Measurements from ENCODE around the gene MEGF9. TPM values are rescaled to one million over a fixed set of nuclear protein-coding genes. Genes with fewer than 3 reads are reported as not detected.
"Not testable (repeated sequence)": the region's sequence is repeated elsewhere in the genome, so short reads cannot be mapped to it uniquely, and the experiment has no call there.

Gene MEGF9
- polyA plus RNA-seq, 1 donor (not counting 4 experiments of a cell fraction or from before 2014, with no cell fraction given): 11.2 TPM

GRCh38 chr9:120643061-120643460 is 71.2 kb downstream of the MEGF9 start:
- Histone ChIP-seq H3K36me3 (ENCODE audit: control insufficient read depth in 2 of 2, extremely low read depth in 1 of 2, insufficient read depth in 2 of 2, low read length in 2 of 2) (peaks cover 0 to 3% of the 10 kb centered on the region in 2 experiments), H4K20me1 (ENCODE audit: control insufficient read depth, extremely low read depth, insufficient read depth, low read length) (no peaks in the 10 kb centered on the region), H3K4me3 (ENCODE audit: control insufficient read depth in 2 of 3, extremely low read depth in 1 of 3, insufficient read depth in 2 of 3, low read depth in 1 of 3, low read length in 3 of 3) (no peak overlapping the region), H2AFZ (ENCODE audit: control insufficient read depth, low read length) (no peak overlapping the region), H3K9me3 (ENCODE audit: control insufficient read depth, low read depth, low read length) (no peaks in the 10 kb centered on the region), H3K4me2 (ENCODE audit: control insufficient read depth, extremely low read depth, insufficient read depth, low read depth, low read length) (no peak overlapping the region), H3K27me3 (ENCODE audit: control insufficient read depth, extremely low read depth, insufficient read depth, low read length) (no peaks in the 10 kb centered on the region), H3K9ac (ENCODE audit: control insufficient read depth, extremely low read depth, insufficient read depth, low read length) (no peak overlapping the region), H3K27ac (ENCODE audit: control insufficient read depth, insufficient read depth, low read length) (no peak overlapping the region), H3K4me1 (ENCODE audit: control insufficient read depth, extremely low read depth, insufficient read depth, low read length) (no peaks in the 10 kb centered on the region), H3K9me1 (ENCODE audit: control insufficient read depth, extremely low read depth, insufficient read depth, low read length) (no peaks in the 10 kb centered on the region), H3K79me2 (ENCODE audit: control insufficient read depth, insufficient read depth, low read length) (no peaks in the 10 kb centered on the region)
- dilution Hi-C loops (cut with MboI; ENCODE audit: extremely low pct_ligation_motif_present, low sequenced_read_pairs): no loop called here
- no peak for FAIRE-seq
- no peak for DNase-seq (ENCODE audit: low read depth, low spot score)
- no peak for TF ChIP-seq EZH2 (IDR thresholded peaks at IDR 0.05; ENCODE audit: low read length)
- TF ChIP-seq CTCF (optimal IDR thresholded peaks at IDR 0.05 in 1 of 3, IDR thresholded peaks at IDR 0.05 in 1 of 3, conservative IDR thresholded peaks at IDR 0.05 in 1 of 3; ENCODE audit: extremely low read depth in 1 of 3, insufficient read depth in 2 of 3, low read length in 3 of 3): no peak

- no peak for TF ChIP-seq EZH2 (IDR thresholded peaks at IDR 0.05; ENCODE audit: low read length)
- TF ChIP-seq CTCF (optimal IDR thresholded peaks at IDR 0.05 in 1 of 3, IDR thresholded peaks at IDR 0.05 in 1 of 3, conservative IDR thresholded peaks at IDR 0.05 in 1 of 3; ENCODE audit: extremely low read depth in 1 of 3, insufficient read depth in 2 of 3, low read length in 3 of 3): no peak
- H3K9ac ChIP-seq (ENCODE audit: control insufficient read depth, extremely low read depth, insufficient read depth, low read length): no peak overlapping the region
- H3K4me3 ChIP-seq (ENCODE audit: control insufficient read depth in 2 of 3, extremely low read depth in 1 of 3, insufficient read depth in 2 of 3, low read depth in 1 of 3, low read length in 3 of 3): no peak overlapping the region
- H3K9me3 ChIP-seq (ENCODE audit: control insufficient read depth, low read depth, low read length): no peaks in the 10 kb centered on the region
- DNase-seq (ENCODE audit: low read depth, low spot score) (no peak), FAIRE-seq (no peak)
- H2AFZ ChIP-seq (ENCODE audit: control insufficient read depth, low read length): no peak overlapping the region
- peaks cover 0 to 3% of the 10 kb centered on the region in 2 experiments for H3K36me3 ChIP-seq (ENCODE audit: control insufficient read depth in 2 of 2, extremely low read depth in 1 of 2, insufficient read depth in 2 of 2, low read length in 2 of 2)
- H3K79me2 ChIP-seq (ENCODE audit: control insufficient read depth, insufficient read depth, low read length): no peaks in the 10 kb centered on the region
- no peaks in the 10 kb centered on the region for H3K27me3 ChIP-seq (ENCODE audit: control insufficient read depth, extremely low read depth, insufficient read depth, low read length)
- dilution Hi-C loops (cut with MboI; ENCODE audit: extremely low pct_ligation_motif_present, low sequenced_read_pairs): no loop called here
- no peak overlapping the region for H3K4me2 ChIP-seq (ENCODE audit: control insufficient read depth, extremely low read depth, insufficient read depth, low read depth, low read length)
- no peaks in the 10 kb centered on the region for H3K9me1 ChIP-seq (ENCODE audit: control insufficient read depth, extremely low read depth, insufficient read depth, low read length)
- H3K27ac ChIP-seq (ENCODE audit: control insufficient read depth, insufficient read depth, low read length): no peak overlapping the region
- no peaks in the 10 kb centered on the region for H4K20me1 ChIP-seq (ENCODE audit: control insufficient read depth, extremely low read depth, insufficient read depth, low read length)
- no peaks in the 10 kb centered on the region for H3K4me1 ChIP-seq (ENCODE audit: control insufficient read depth, extremely low read depth, insufficient read depth, low read length)
Observed at GRCh38 chr9:120642129-120642770, 72.0 kb downstream of the MEGF9 start.

GRCh38 chr9:120640874-120641273 is 73.4 kb downstream of the MEGF9 start:
- H3K4me3 ChIP-seq (ENCODE audit: control insufficient read depth in 2 of 3, extremely low read depth in 1 of 3, insufficient read depth in 2 of 3, low read depth in 1 of 3, low read length in 3 of 3); FAIRE-seq: not testable (repeated sequence)

More at GRCh38 chr9:120640874-120641273, 73.4 kb downstream of the MEGF9 start:
- H2AFZ ChIP-seq (ENCODE audit: control insufficient read depth, low read length); H3K36me3 ChIP-seq (ENCODE audit: control insufficient read depth in 2 of 2, extremely low read depth in 1 of 2, insufficient read depth in 2 of 2, low read length in 2 of 2); H3K27ac ChIP-seq (ENCODE audit: control insufficient read depth, insufficient read depth, low read length); H3K79me2 ChIP-seq (ENCODE audit: control insufficient read depth, insufficient read depth, low read length); DNase-seq (ENCODE audit: low read depth, low spot score); H3K27me3 ChIP-seq (ENCODE audit: control insufficient read depth, extremely low read depth, insufficient read depth, low read length); H3K4me2 ChIP-seq (ENCODE audit: control insufficient read depth, extremely low read depth, insufficient read depth, low read depth, low read length); H3K4me1 ChIP-seq (ENCODE audit: control insufficient read depth, extremely low read depth, insufficient read depth, low read length); H3K9me1 ChIP-seq (ENCODE audit: control insufficient read depth, extremely low read depth, insufficient read depth, low read length); H3K9ac ChIP-seq (ENCODE audit: control insufficient read depth, extremely low read depth, insufficient read depth, low read length); H4K20me1 ChIP-seq (ENCODE audit: control insufficient read depth, extremely low read depth, insufficient read depth, low read length); dilution Hi-C loops (cut with MboI; ENCODE audit: extremely low pct_ligation_motif_present, low sequenced_read_pairs); H3K9me3 ChIP-seq (ENCODE audit: control insufficient read depth, low read depth, low read length): not testable (repeated sequence)

Data from keratinocyte (primary cell).